ENCODE results near the gene RAB3B.

GRCh38 chr1:51916587-51917405 lies 73.7 kb downstream of the RAB3B start:
- TF ChIP-seq POLR2A (IDR thresholded peaks at IDR 0.05; ENCODE audit: low read length) = no peak
- no peak for TF ChIP-seq GATA1 (IDR thresholded peaks at IDR 0.05; ENCODE audit: low read depth, low read length)

Data from erythroblast (primary cell).